Measurements from ENCODE around the gene LRCH1. TPM values are rescaled to one million over a fixed set of nuclear protein-coding genes. Genes with fewer than 3 reads are reported as not detected.

LRCH1 gene
- polyA plus RNA-seq, 1 donor (not counting 4 experiments of a cell fraction or from before 2014, with no cell fraction given), result 16.2 TPM

GRCh38 chr13:46745062-46745461 lies 192.1 kb downstream of the LRCH1 start:
- no peak for DNase-seq (ENCODE audit: low read depth, low spot score)
- peaks cover 16 to 20% of the 10 kb centered on the region in 2 experiments for H3K36me3 ChIP-seq (ENCODE audit: control insufficient read depth in 2 of 2, extremely low read depth in 1 of 2, insufficient read depth in 2 of 2, low read length in 2 of 2)
- TF ChIP-seq EZH2 (IDR thresholded peaks at IDR 0.05; ENCODE audit: low read length) (no peak), CTCF (optimal IDR thresholded peaks at IDR 0.05 in 1 of 3, IDR thresholded peaks at IDR 0.05 in 1 of 3, conservative IDR thresholded peaks at IDR 0.05 in 1 of 3; ENCODE audit: extremely low read depth in 1 of 3, insufficient read depth in 2 of 3, low read length in 3 of 3) (no peak)

GRCh38 chr13:46745706-46746105 lies 192.7 kb downstream of the LRCH1 start:
- dilution Hi-C loops (cut with MboI; ENCODE audit: extremely low pct_ligation_motif_present, low sequenced_read_pairs), result no loop called here
- no peaks in the 10 kb centered on the region for H3K79me2 ChIP-seq (ENCODE audit: control insufficient read depth, insufficient read depth, low read length)
- no peak for TF ChIP-seq EZH2 (IDR thresholded peaks at IDR 0.05; ENCODE audit: low read length)
- TF ChIP-seq CTCF (optimal IDR thresholded peaks at IDR 0.05 in 1 of 3, IDR thresholded peaks at IDR 0.05 in 1 of 3, conservative IDR thresholded peaks at IDR 0.05 in 1 of 3; ENCODE audit: extremely low read depth in 1 of 3, insufficient read depth in 2 of 3, low read length in 3 of 3), result no peak

More at GRCh38 chr13:46745062-46745461, 192.1 kb downstream of the LRCH1 start:
- dilution Hi-C loops (cut with MboI; ENCODE audit: extremely low pct_ligation_motif_present, low sequenced_read_pairs), result no loop called here
- no peak overlapping the region for H3K27ac ChIP-seq (ENCODE audit: control insufficient read depth, insufficient read depth, low read length)
- no peak overlapping the region for H3K9ac ChIP-seq (ENCODE audit: control insufficient read depth, extremely low read depth, insufficient read depth, low read length)
- H4K20me1 ChIP-seq (ENCODE audit: control insufficient read depth, extremely low read depth, insufficient read depth, low read length), result no peaks in the 10 kb centered on the region
- no peaks in the 10 kb centered on the region for H3K9me1 ChIP-seq (ENCODE audit: control insufficient read depth, extremely low read depth, insufficient read depth, low read length)
- no peaks in the 10 kb centered on the region for H3K9me3 ChIP-seq (ENCODE audit: control insufficient read depth, low read depth, low read length)
- H3K4me1 ChIP-seq (ENCODE audit: control insufficient read depth, extremely low read depth, insufficient read depth, low read length), result no peaks in the 10 kb centered on the region
- no peak overlapping the region for H3K4me2 ChIP-seq (ENCODE audit: control insufficient read depth, extremely low read depth, insufficient read depth, low read depth, low read length)
- FAIRE-seq, result no peak
- H3K27me3 ChIP-seq (ENCODE audit: control insufficient read depth, extremely low read depth, insufficient read depth, low read length), result no peaks in the 10 kb centered on the region
- H3K4me3 ChIP-seq (ENCODE audit: control insufficient read depth in 2 of 3, extremely low read depth in 1 of 3, insufficient read depth in 2 of 3, low read depth in 1 of 3, low read length in 3 of 3), result no peak overlapping the region
- no peak overlapping the region for H2AFZ ChIP-seq (ENCODE audit: control insufficient read depth, low read length)
- H3K79me2 ChIP-seq (ENCODE audit: control insufficient read depth, insufficient read depth, low read length), result no peaks in the 10 kb centered on the region

More at GRCh38 chr13:46745706-46746105, 192.7 kb downstream of the LRCH1 start:
- Histone ChIP-seq H3K4me3 (ENCODE audit: control insufficient read depth in 2 of 3, extremely low read depth in 1 of 3, insufficient read depth in 2 of 3, low read depth in 1 of 3, low read length in 3 of 3) (no peak overlapping the region), H3K36me3 (ENCODE audit: control insufficient read depth in 2 of 2, extremely low read depth in 1 of 2, insufficient read depth in 2 of 2, low read length in 2 of 2) (peaks cover 18 to 22% of the 10 kb centered on the region in 2 experiments), H3K9me3 (ENCODE audit: control insufficient read depth, low read depth, low read length) (no peaks in the 10 kb centered on the region), H3K27ac (ENCODE audit: control insufficient read depth, insufficient read depth, low read length) (no peak overlapping the region), H4K20me1 (ENCODE audit: control insufficient read depth, extremely low read depth, insufficient read depth, low read length) (no peaks in the 10 kb centered on the region), H3K9ac (ENCODE audit: control insufficient read depth, extremely low read depth, insufficient read depth, low read length) (no peak overlapping the region), H3K4me1 (ENCODE audit: control insufficient read depth, extremely low read depth, insufficient read depth, low read length) (no peaks in the 10 kb centered on the region), H2AFZ (ENCODE audit: control insufficient read depth, low read length) (no peak overlapping the region), H3K27me3 (ENCODE audit: control insufficient read depth, extremely low read depth, insufficient read depth, low read length) (no peaks in the 10 kb centered on the region), H3K4me2 (ENCODE audit: control insufficient read depth, extremely low read depth, insufficient read depth, low read depth, low read length) (no peak overlapping the region), H3K9me1 (ENCODE audit: control insufficient read depth, extremely low read depth, insufficient read depth, low read length) (no peaks in the 10 kb centered on the region)
- FAIRE-seq (no peak), DNase-seq (ENCODE audit: low read depth, low spot score) (no peak)
